K562 (cell line): ENCODE results near the gene PPP4R3B. TPM values are rescaled to one million over a fixed set of nuclear protein-coding genes. Genes with fewer than 3 reads are reported as not detected.

Experiments used
- ATAC-seq: fragments of 200-7000 bp; cut with Tn5 transposase; 3 replicates; pipeline ENCODE4 v1.9.1; 2020; ENCODE audit warnings: moderate library complexity
- BruUV-seq: library from RNA; stranded (reverse); fragments of 400-500 nt; replicated peaks from 2 replicates; lab custom pipeline; 2021; lab: Mats Ljungman, UMichigan
- CTCF ChIA-PET: fragments of 300-600 bp; formaldehyde crosslinking; extraction: SDS; loops from one replicate; lab custom pipeline; 2021; ENCODE audit warnings: low intra/inter-chr PET ratio; lab: Yijun Ruan, JAX
- POLR2A ChIA-PET: fragments of 300-600, 350-650 bp; sonication (Branson Sonifier 250); formaldehyde crosslinking; extraction: SDS; loops from one replicate; lab custom pipeline; 2021; ENCODE audit warnings: antibody characterized with exemption, inconsistent platforms; lab: Yijun Ruan, JAX
- DNase-seq, 4 experiments: peaks; one replicate each; pipeline versions ENCODE4 v3.0.0 to v3.0.0-alpha.2; 2011 to 2018; ENCODE audit warnings: low spot score in 3 of 4, mixed read lengths in 3 of 4; ENCODE audit errors: extremely low read depth in 1 of 4
- FAIRE-seq: peaks from 2 replicates; lab custom pipeline; 2011; peaks lifted over from hg19 to GRCh38; lab: Jason Lieb, UNC
- H2AFZ ChIP-seq: 2 replicates; pipeline ENCODE4 v1.6.0; 2011; ENCODE audit warnings: low read depth, low read length, control low read depth, inconsistent platforms
- H3K27ac ChIP-seq: fragments of 200-600 bp; 3 replicates; pipeline ENCODE4 v1.8.0; 2011; ENCODE audit warnings: low read depth, mild to moderate bottlenecking, control low read depth, inconsistent platforms, low read length, moderate library complexity, mixed read lengths; ENCODE audit errors: extremely low read depth
- H3K27me3 ChIP-seq, 2 experiments: fragments of 300-600 bp in 1 of 2; 2 replicates in 1 of 2; 3 replicates in 1 of 2; pipeline versions ENCODE4 v1.6.0 to v1.8.0; 2011; ENCODE audit warnings: inconsistent platforms in 2 of 2, low read length in 2 of 2, mild to moderate bottlenecking in 1 of 2, mixed read lengths in 1 of 2, moderate library complexity in 1 of 2; ENCODE audit not compliant: control insufficient read depth in 2 of 2, insufficient read depth in 2 of 2
- H3K36me3 ChIP-seq: fragments of 300-600 bp; 3 replicates; pipeline ENCODE4 v1.8.0; 2011; ENCODE audit warnings: mild to moderate bottlenecking, low read length, inconsistent platforms; ENCODE audit not compliant: control insufficient read depth, insufficient read depth
- H3K4me1 ChIP-seq, 2 experiments: fragments of 200-600 bp in 1 of 2; replicated peaks in 1 of 2; 2 replicates in 1 of 2; 3 replicates in 1 of 2; pipeline versions ENCODE4 v1.5.1 to v1.8.0; 2011; ENCODE audit warnings: inconsistent platforms in 2 of 2, low read length in 2 of 2, mild to moderate bottlenecking in 1 of 2, mixed read lengths in 1 of 2, moderate library complexity in 1 of 2; ENCODE audit not compliant: control insufficient read depth in 2 of 2, insufficient read depth in 2 of 2
- H3K4me2 ChIP-seq: 2 replicates; pipeline ENCODE4 v1.6.1; 2011; ENCODE audit warnings: low read length, control low read depth, inconsistent platforms, mixed read lengths; ENCODE audit not compliant: insufficient read depth
- H3K4me3 ChIP-seq: fragments of 200-600 bp; sonication (generic), shearing (Covaris generic); 2 replicates; pipeline ENCODE4 v1.5.1; 2016; ENCODE audit warnings: control low read depth, inconsistent platforms
- H3K79me2 ChIP-seq: fragments of 200-600 bp; 3 replicates; pipeline ENCODE4 v1.8.0; 2011; ENCODE audit warnings: low read length, inconsistent platforms; ENCODE audit not compliant: control insufficient read depth, insufficient read depth
- H3K9ac ChIP-seq, 2 experiments: 2 replicates each; pipeline versions ENCODE4 v1.6.0 to v1.6.1; 2011; ENCODE audit warnings: low read depth in 2 of 2, low read length in 2 of 2, control low read depth in 1 of 2, inconsistent platforms in 1 of 2, mild to moderate bottlenecking in 1 of 2, mixed read lengths in 1 of 2; ENCODE audit not compliant: insufficient read depth in 1 of 2
- H3K9me1 ChIP-seq: one replicate; pipeline ENCODE4 v1.6.0; 2011; ENCODE audit warnings: inconsistent platforms, mild to moderate bottlenecking, low read length, moderate library complexity; ENCODE audit not compliant: control insufficient read depth, insufficient read depth
- H3K9me3 ChIP-seq: replicated peaks from 2 replicates; pipeline ENCODE4 v1.5.1; 2011; ENCODE audit warnings: low read depth, low read length, inconsistent platforms; ENCODE audit not compliant: control insufficient read depth, insufficient read depth
- H4K20me1 ChIP-seq: replicated peaks from 2 replicates; pipeline ENCODE4 v1.6.1; 2011; ENCODE audit warnings: low read length, inconsistent platforms, mixed read lengths; ENCODE audit not compliant: control insufficient read depth, insufficient read depth
- ARID3A ChIP-seq: IDR thresholded peaks from 2 replicates; pipeline ENCODE4 v1.6.1; 2012; ENCODE audit warnings: low read depth, low read length, improper control_type of control experiment, borderline replicate concordance
- DACH1 ChIP-seq: fragments of 450-650 bp; IDR thresholded peaks from 2 replicates; pipeline ENCODE4 v1.6.1; 2018; ENCODE audit not compliant: partially characterized antibody
- NFRKB ChIP-seq: fragments of 450-650 bp; IDR thresholded peaks from 2 replicates; pipeline ENCODE4 v1.6.1; 2016; ENCODE audit warnings: low read depth
- WGBS: fragments of 100-300 bp; shearing (Covaris generic); methylation state at CpG from one replicate; pipeline ENCODE4 v1.1.6; 2016; ENCODE audit warnings: low coverage, mixed read lengths; ENCODE audit not compliant: insufficient coverage; ENCODE audit errors: missing lambda C conversion rate; 5-methylcytosine and 5-hydroxymethylcytosine counted together
- in situ Hi-C: fragments of 300-500 bp; cut with MboI; formaldehyde crosslinking; loops from 4 replicates; pipeline ENCODE4 v1.15.0; 2018; ENCODE audit warnings: inconsistent platforms, mixed read lengths
- intact Hi-C: fragments of 100-400 bp; cut with micrococcal nuclease; formaldehyde crosslinking; loops from 2 replicates; pipeline ENCODE4 v1.14.2; 2022
- polyA plus RNA-seq, 8 experiments: library from polyadenylated mRNA; depleted of rRNA in 4 of 8; stranded (reverse) in 5 of 8; unstranded in 3 of 8; fragments of >200 nt; fragmentation: Nextera tagmentation in 2 of 8; fragmentation: Illumina TruSeq in 1 of 8; extraction: Ambion mirVana in 2 of 8; extraction: Trizol in 1 of 8; gene quantifications; 2 replicates each; pipeline versions ENCODE4 v1.2.1 to v1.2.3, GENCODE V29; 2011 to 2014; ENCODE audit warnings: inconsistent platforms in 1 of 8, missing spikeins in 1 of 8
- total RNA-seq, 7 experiments: library from RNA; depleted of rRNA in 6 of 7; stranded (reverse); fragments of >200 nt in 6 of 7; fragmentation: Illumina TruSeq in 2 of 7; extraction: Trizol in 2 of 7; gene quantifications; 2 replicates each; pipeline versions ENCODE4 v1.2.1 to v1.2.3, GENCODE V29; 2011 to 2021; ENCODE audit warnings: low replicate concordance in 1 of 7
- TF ChIP-seq, protein P1 (sequence below): sonication (generic); formaldehyde crosslinking; IDR thresholded peaks from 2 replicates; pipeline ENCODE4 v1.8.0; 2022; ENCODE audit warnings: mild to moderate bottlenecking, missing genetic modification reagents
- TF ChIP-seq, protein P2 (sequence below), 3 experiments: IDR thresholded peaks in 2 of 3; conservative IDR thresholded peaks in 1 of 3; 2 replicates each; pipeline ENCODE4 v1.5.1; 2011 to 2012; ENCODE audit warnings: low read length in 3 of 3, mild to moderate bottlenecking in 3 of 3, control low read depth in 2 of 3, improper control_type of control experiment in 1 of 3, inconsistent platforms in 1 of 3, low read depth in 1 of 3, mixed read lengths in 1 of 3, moderate library complexity in 1 of 3; ENCODE audit not compliant: insufficient read depth in 2 of 3

PPP4R3B gene
- total and polyA plus RNA-seq, 9 of the 15 experiments (the other 6 are each of a cell fraction or from before 2014, with no cell fraction given) = 13.2 to 59.2 (median 41.9) TPM

- peak in 1 of 4 experiments; percentile 9 for DNase-seq
- Histone ChIP-seq H3K36me3 (peaks cover 74% of the 10 kb centered on the region; the same call in 2 of the 3 replicates), H4K20me1 (no peaks in the 10 kb centered on the region), H3K4me2 (no peak overlapping the region), H2AFZ (no peak overlapping the region), H3K9ac (no peak overlapping the region), H3K9me3 (no peaks in the 10 kb centered on the region), H3K4me3 (no peak overlapping the region), H3K27ac (no peak overlapping the region), H3K4me1 (no peaks in the 10 kb centered on the region), H3K9me1 (no peaks in the 10 kb centered on the region), H3K27me3 (no peaks in the 10 kb centered on the region), H3K79me2 (no peaks in the 10 kb centered on the region)
- FAIRE-seq = no peak
- CTCF ChIA-PET = no interaction called here
- intact Hi-C loops = no loop called here
- 79% methylated on average over 3 of the region's 3 CpGs for WGBS
- ATAC-seq = no peak
- POLR2A ChIA-PET = interaction anchor here (0.6 kb wide), 1 partner anchor 152 kb away, joined by 3 read pairs; no protein-coding TSS in a partner anchor
- TF ChIP-seq DACH1 (peak; percentile 61), ARID3A (0 out of 2 replicates have a peak, but pooled peaks have one; percentile 57), NFRKB (no peak)
- TF ChIP-seq, protein P1, sequence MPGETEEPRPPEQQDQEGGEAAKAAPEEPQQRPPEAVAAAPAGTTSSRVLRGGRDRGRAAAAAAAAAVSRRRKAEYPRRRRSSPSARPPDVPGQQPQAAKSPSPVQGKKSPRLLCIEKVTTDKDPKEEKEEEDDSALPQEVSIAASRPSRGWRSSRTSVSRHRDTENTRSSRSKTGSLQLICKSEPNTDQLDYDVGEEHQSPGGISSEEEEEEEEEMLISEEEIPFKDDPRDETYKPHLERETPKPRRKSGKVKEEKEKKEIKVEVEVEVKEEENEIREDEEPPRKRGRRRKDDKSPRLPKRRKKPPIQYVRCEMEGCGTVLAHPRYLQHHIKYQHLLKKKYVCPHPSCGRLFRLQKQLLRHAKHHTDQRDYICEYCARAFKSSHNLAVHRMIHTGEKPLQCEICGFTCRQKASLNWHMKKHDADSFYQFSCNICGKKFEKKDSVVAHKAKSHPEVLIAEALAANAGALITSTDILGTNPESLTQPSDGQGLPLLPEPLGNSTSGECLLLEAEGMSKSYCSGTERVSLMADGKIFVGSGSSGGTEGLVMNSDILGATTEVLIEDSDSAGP = no peak
- TF ChIP-seq, protein P2, sequence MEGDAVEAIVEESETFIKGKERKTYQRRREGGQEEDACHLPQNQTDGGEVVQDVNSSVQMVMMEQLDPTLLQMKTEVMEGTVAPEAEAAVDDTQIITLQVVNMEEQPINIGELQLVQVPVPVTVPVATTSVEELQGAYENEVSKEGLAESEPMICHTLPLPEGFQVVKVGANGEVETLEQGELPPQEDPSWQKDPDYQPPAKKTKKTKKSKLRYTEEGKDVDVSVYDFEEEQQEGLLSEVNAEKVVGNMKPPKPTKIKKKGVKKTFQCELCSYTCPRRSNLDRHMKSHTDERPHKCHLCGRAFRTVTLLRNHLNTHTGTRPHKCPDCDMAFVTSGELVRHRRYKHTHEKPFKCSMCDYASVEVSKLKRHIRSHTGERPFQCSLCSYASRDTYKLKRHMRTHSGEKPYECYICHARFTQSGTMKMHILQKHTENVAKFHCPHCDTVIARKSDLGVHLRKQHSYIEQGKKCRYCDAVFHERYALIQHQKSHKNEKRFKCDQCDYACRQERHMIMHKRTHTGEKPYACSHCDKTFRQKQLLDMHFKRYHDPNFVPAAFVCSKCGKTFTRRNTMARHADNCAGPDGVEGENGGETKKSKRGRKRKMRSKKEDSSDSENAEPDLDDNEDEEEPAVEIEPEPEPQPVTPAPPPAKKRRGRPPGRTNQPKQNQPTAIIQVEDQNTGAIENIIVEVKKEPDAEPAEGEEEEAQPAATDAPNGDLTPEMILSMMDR (IDR thresholded peaks at IDR 0.05 in 2 of 3, conservative IDR thresholded peaks at IDR 0.05 in 1 of 3; ENCODE audit: insufficient read depth in 2 of 3, low read depth in 1 of 3, low read length in 3 of 3) = peak; percentile 16 to 41 (median 34); a peak in 3 of 6 replicates
- in situ Hi-C loops = no loop called here
- BruUV-seq = no TSS peak
Observed at GRCh38 chr2:55581435-55581834, 36.0 kb downstream of the PPP4R3B start.
